Adrenal gland (tissue), 12 donors: Measurements from ENCODE around the gene WWP2. TPM values are rescaled to one million over a fixed set of nuclear protein-coding genes. Genes with fewer than 3 reads are reported as not detected.
A peak's percentile ranks its signal among the peaks of the same experiment; 100 is the strongest.

Source experiments
- DNase-seq, 7 donors: peaks; one replicate each; pipeline ENCODE4 v3.0.0-alpha.2; 2019 to 2020
- H3K27ac ChIP-seq, 5 donors: fragments of 200-600 bp; sonication (generic) in 4 of 5; 1 replicate in 3 of 5; 2 replicates in 2 of 5; pipeline versions ENCODE4 v1.5.1 to v1.8.0; 2016 to 2020; ENCODE audit warnings: mild to moderate bottlenecking in 1 of 5
- H3K27me3 ChIP-seq: fragments of 200-600 bp; 2 replicates; pipeline ENCODE4 v1.8.0; 2021
- H3K36me3 ChIP-seq, 2 donors: fragments of 200-600 bp; replicated peaks in 1 of 2; 1 replicate in 1 of 2; 2 replicates in 1 of 2; pipeline versions ENCODE4 v1.5.1 to v1.8.0; 2018 to 2022
- H3K4me1 ChIP-seq, 2 donors: fragments of 200-600 bp; replicated peaks in 1 of 2; 1 replicate in 1 of 2; 2 replicates in 1 of 2; pipeline versions ENCODE4 v1.5.1 to v1.8.0; 2018 to 2021
- H3K4me3 ChIP-seq, 4 donors: fragments of 200-600 bp; sonication (generic) in 3 of 4; one replicate each; pipeline ENCODE4 v1.5.1; 2016 to 2018
- H3K9me3 ChIP-seq, 3 donors: fragments of 200-600 bp; sonication (generic) in 1 of 3; replicated peaks in 1 of 3; 1 replicate in 2 of 3; 2 replicates in 1 of 3; pipeline versions ENCODE4 v1.5.1 to v1.8.0; 2016 to 2021
- POLR2A ChIP-seq, 2 donors: fragments of 450-650 bp; IDR thresholded peaks; one replicate each; pipeline ENCODE4 v1.6.1; 2017; ENCODE audit warnings: antibody characterized with exemption in 2 of 2, mild to moderate bottlenecking in 2 of 2, moderate library complexity in 1 of 2
- WGBS, 4 donors: extraction: QIAGEN DNeasy Blood & Tissue Kit in 2 of 4; methylation state at CpG; one replicate each; pipeline versions ENCODE4 v1.1.5 to v1.1.7; 2013 to 2017; 5-methylcytosine and 5-hydroxymethylcytosine counted together
- intact Hi-C, 2 donors: fragments of 100-400 bp; cut with DNase I; formaldehyde crosslinking; loops; one replicate each; pipeline versions ENCODE4 v1.14.1 to v1.15.0; 2022 to 2023
- polyA plus RNA-seq, 3 donors: library from polyadenylated mRNA; stranded (reverse); fragments of 200-250 nt in 2 of 3; fragments of 350-450 nt in 1 of 3; fragmentation: Illumina TruSeq in 1 of 3; extraction: RNeasy Lipid Tissue Mini Kit (QIAGEN cat#74804) in 1 of 3; gene quantifications; one replicate each; pipeline ENCODE4 v1.2.3, GENCODE V29; 2013 to 2014
- total RNA-seq, 9 donors: library from RNA; depleted of rRNA in 4 of 9; stranded (reverse); fragments of >200 nt in 4 of 9; fragments of 120-200 nt in 1 of 9; fragmentation: NEBNext Ultra II Directional in 1 of 9; extraction: Animal tissue kit (Norgen Biotek cat#: 25700) in 1 of 9; gene quantifications; one replicate each; pipeline versions ENCODE4 v1.1.0 to v1.2.4, GENCODE V29; 2013 to 2023
- TF ChIP-seq, protein P1 (sequence below), 6 experiments: fragments of 450-650 bp in 4 of 6; fragments of 200-600 bp in 2 of 6; sonication (generic) in 1 of 6; IDR thresholded peaks; 1 replicate in 5 of 6; 2 replicates in 1 of 6; pipeline versions ENCODE4 v1.5.1 to v1.8.0; 2016 to 2021; ENCODE audit warnings: antibody characterized with exemption in 6 of 6, mild to moderate bottlenecking in 2 of 6, moderate library complexity in 1 of 6
- donor health status: healthy with polysubstance abuse.
- donor health status: Bipolar disorder and iron deficiency.
- donor health status: DM: yes; HTN: yes; CAD: no.
- donor health status: DM: no; HTN: no; CAD: no.
- donor health status: DM: no; HTN: no; CAD: no.
- donor health status: DM: yes; HTN: yes; CAD: no.

The WWP2 gene
- total and polyA plus RNA-seq, 12 donors = 28.3 to 99.8 (median 72.0) TPM

DNA sequence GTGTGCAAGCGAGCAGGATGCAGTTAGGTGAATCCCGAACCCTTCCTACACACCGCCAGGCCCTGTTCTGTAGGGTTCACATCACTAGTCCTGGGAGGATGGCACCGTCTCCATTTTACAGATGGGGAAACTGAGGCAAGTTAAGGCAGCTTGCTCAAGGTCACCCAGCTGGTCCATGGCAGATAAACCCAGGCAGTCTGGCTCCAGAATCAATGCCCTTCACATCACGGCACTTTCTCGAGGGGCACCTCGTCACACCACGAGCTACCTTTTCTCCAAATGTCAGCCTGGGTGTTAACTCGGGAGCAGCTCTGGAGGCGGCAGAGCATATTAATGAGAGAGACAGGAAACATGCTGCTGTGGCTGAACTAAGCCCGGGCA lies 16.9 kb upstream of the WWP2 start:
- WGBS, 4 donors = 81 to 93% (median 91%) methylated on average over 11 of the region's 11 CpGs
- Histone ChIP-seq H3K27ac (peak overlapping the region in 1 of 5 donors; percentile 70), H3K4me1 (peaks cover 31 to 44% of the 10 kb centered on the region in 2 donors), H3K27me3 (no peaks in the 10 kb centered on the region), H3K4me3 (no peak overlapping the region), H3K36me3 (peaks cover 0 to 92% of the 10 kb centered on the region in 2 donors), H3K9me3 (no peaks in the 10 kb centered on the region)
- intact Hi-C loops = no loop called here
- no peak for DNase-seq
- TF ChIP-seq POLR2A (IDR thresholded peaks at IDR 0.05) = no peak
- TF ChIP-seq, protein P1, sequence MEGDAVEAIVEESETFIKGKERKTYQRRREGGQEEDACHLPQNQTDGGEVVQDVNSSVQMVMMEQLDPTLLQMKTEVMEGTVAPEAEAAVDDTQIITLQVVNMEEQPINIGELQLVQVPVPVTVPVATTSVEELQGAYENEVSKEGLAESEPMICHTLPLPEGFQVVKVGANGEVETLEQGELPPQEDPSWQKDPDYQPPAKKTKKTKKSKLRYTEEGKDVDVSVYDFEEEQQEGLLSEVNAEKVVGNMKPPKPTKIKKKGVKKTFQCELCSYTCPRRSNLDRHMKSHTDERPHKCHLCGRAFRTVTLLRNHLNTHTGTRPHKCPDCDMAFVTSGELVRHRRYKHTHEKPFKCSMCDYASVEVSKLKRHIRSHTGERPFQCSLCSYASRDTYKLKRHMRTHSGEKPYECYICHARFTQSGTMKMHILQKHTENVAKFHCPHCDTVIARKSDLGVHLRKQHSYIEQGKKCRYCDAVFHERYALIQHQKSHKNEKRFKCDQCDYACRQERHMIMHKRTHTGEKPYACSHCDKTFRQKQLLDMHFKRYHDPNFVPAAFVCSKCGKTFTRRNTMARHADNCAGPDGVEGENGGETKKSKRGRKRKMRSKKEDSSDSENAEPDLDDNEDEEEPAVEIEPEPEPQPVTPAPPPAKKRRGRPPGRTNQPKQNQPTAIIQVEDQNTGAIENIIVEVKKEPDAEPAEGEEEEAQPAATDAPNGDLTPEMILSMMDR (IDR thresholded peaks at IDR 0.05) = no peak

DNA sequence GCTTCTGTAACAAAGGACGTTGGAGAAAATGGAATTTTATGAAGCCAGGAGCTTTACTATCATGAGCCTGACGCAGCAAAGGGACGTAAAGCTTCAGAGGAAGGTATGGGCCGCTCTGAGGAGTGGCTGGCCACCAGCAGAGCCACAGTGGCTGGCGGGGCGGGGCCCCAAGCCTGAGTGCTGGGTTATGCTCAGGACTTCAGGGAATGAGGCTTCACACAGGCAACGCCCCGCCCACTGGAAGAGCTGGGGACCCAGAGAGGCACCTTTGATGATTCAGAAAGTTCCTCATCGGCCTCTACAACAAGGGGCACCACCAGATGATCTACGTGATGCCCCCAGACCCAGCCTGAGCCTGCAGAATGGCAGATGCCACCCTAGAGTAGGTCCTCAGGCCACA lies 16.2 kb upstream of the WWP2 start:
- no peak for DNase-seq
- Histone ChIP-seq H3K4me1 (peaks cover 28 to 43% of the 10 kb centered on the region in 2 donors), H3K27ac (peak overlapping the region in 2 of 5 donors; percentile 52 to 70), H3K27me3 (no peaks in the 10 kb centered on the region), H3K9me3 (no peaks in the 10 kb centered on the region), H3K36me3 (peaks cover 0 to 93% of the 10 kb centered on the region in 2 donors), H3K4me3 (no peak overlapping the region)
- intact Hi-C loops = no loop called here
- TF ChIP-seq, protein P1 (IDR thresholded peaks at IDR 0.05) = no peak
- TF ChIP-seq POLR2A (IDR thresholded peaks at IDR 0.05) = no peak
- WGBS, 4 donors = 82 to 94% (median 84%) methylated on average over 8 to 10 of the region's 10 CpGs

DNA sequence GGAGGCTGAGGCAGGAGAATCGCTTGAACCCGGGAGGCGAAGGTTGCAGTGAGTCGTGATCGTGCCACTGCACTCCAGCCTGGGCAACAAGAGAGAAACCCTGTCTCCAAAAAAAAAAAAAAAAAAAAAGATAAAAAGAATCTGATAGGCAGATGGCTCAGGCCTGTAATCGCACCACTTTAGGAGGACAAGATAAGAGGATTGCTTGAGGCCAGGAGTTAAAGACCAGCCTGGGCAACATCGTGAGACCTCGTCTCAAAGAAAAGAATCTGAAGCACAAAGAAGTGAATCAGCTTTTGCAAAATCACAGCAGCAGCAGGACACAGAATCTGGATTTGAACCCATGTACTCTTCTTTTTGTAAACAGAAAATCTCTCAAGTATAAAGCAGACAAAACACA lies 15.0 kb upstream of the WWP2 start:
- Histone ChIP-seq H3K4me3 (no peak overlapping the region), H3K4me1 (peaks cover 16 to 31% of the 10 kb centered on the region in 2 donors), H3K27ac (peak overlapping the region in 4 of 5 donors; percentile 24 to 70 (median 60)), H3K27me3 (no peaks in the 10 kb centered on the region), H3K9me3 (no peaks in the 10 kb centered on the region), H3K36me3 (peaks cover 0 to 94% of the 10 kb centered on the region in 2 donors)
- TF ChIP-seq, protein P1 (IDR thresholded peaks at IDR 0.05) = no peak
- TF ChIP-seq POLR2A (IDR thresholded peaks at IDR 0.05) = peak in 1 of 2 donors; percentile 30
- peak in 5 of 7 donors; percentile 50 to 76 (median 55) for DNase-seq
- WGBS, 4 donors = 42 to 50% (median 46%) methylated on average over 8 of the region's 8 CpGs
- intact Hi-C loops = no loop called here

DNA sequence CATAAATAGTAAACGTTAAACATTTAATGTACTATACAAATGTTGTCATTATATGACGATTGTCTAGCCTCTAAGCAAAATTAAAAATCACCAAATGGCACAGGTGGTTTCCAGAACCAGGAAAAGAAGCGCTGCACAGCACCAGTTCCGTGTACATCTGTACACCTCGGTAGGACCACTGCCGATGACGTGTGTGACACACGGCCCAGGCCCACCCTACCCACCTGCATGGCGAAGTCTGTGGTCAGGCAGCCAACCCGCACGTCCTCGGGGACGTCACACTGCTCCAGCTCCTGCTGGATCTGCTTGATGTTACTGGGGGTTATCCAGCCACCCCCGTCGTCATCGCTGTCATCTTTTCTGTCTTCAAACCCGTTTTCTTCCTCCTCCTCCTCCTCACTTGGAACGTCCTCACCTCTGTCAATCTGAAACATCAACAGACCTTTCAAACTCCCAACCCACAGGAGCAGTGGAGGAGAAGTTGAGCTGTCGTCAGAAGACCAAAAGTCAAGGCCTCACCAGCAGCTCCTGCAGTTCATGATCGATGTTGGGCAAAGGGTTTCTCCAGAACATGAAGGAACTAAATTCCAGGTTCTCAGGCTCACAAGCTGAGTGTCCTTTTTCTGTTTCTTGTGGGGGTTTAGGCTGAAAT lies 13.3 kb upstream of the WWP2 start:
- peaks cover 0 to 78% of the 10 kb centered on the region in 2 donors for H3K36me3 ChIP-seq
- H3K27me3 ChIP-seq = no peaks in the 10 kb centered on the region
- intact Hi-C loops = no loop called here
- peaks cover 18 to 29% of the 10 kb centered on the region in 2 donors for H3K4me1 ChIP-seq
- WGBS, 4 donors = 73 to 77% (median 75%) methylated on average over 19 to 20 of the region's 20 CpGs
- H3K4me3 ChIP-seq = no peak overlapping the region
- DNase-seq = peak in 1 of 7 donors; percentile 18
- no peaks in the 10 kb centered on the region for H3K9me3 ChIP-seq
- TF ChIP-seq POLR2A (IDR thresholded peaks at IDR 0.05) = no peak
- TF ChIP-seq, protein P1 (IDR thresholded peaks at IDR 0.05) = no peak
- peak overlapping the region in 2 of 5 donors; percentile 12 to 34 for H3K27ac ChIP-seq
